DOHH2 (cell line): ENCODE results near the gene FHL3.
A peak's percentile ranks its signal among the peaks of the same experiment; 100 is the strongest.

Experiments
- H3F3A ChIP-seq: fragments of 200-600 bp; sonication (generic), shearing (Covaris generic); 2 replicates; pipeline ENCODE4 v1.6.0; 2016; ENCODE audit warnings: antibody characterized with exemption, mild to moderate bottlenecking; ENCODE audit not compliant: control insufficient read depth, insufficient read depth
- H3K27ac ChIP-seq: fragments of 200-600 bp; sonication (generic); 2 replicates; pipeline ENCODE4 v1.5.1; 2014; ENCODE audit warnings: low read depth, mild to moderate bottlenecking, low read length, moderate library complexity
- H3K27me3 ChIP-seq: fragments of 200-600 bp; sonication (generic); 2 replicates; pipeline ENCODE4 v1.6.1; 2014; ENCODE audit warnings: mild to moderate bottlenecking, low read length, mixed read lengths; ENCODE audit not compliant: control insufficient read depth
- H3K36me3 ChIP-seq: fragments of 200-600 bp; sonication (generic); 2 replicates; pipeline ENCODE4 v1.6.1; 2014; ENCODE audit warnings: mild to moderate bottlenecking, low read length, moderate library complexity, mixed read lengths; ENCODE audit not compliant: control insufficient read depth
- H3K4me1 ChIP-seq: fragments of 200-600 bp; sonication (generic); 2 replicates; pipeline ENCODE4 v1.6.1; 2014; ENCODE audit warnings: mild to moderate bottlenecking, low read length, mixed read lengths; ENCODE audit not compliant: control insufficient read depth
- H3K4me2 ChIP-seq: fragments of 200-600 bp; sonication (generic); 2 replicates; pipeline ENCODE4 v1.6.0; 2014; ENCODE audit warnings: mild to moderate bottlenecking, low read length, moderate library complexity
- H3K4me3 ChIP-seq: fragments of 200-600 bp; sonication (generic); 2 replicates; pipeline ENCODE4 v1.5.1; 2014; ENCODE audit warnings: mild to moderate bottlenecking, low read length, mixed read lengths
- H3K79me2 ChIP-seq: fragments of 200-600 bp; sonication (generic); 2 replicates; pipeline ENCODE4 v1.6.1; 2014; ENCODE audit warnings: mild to moderate bottlenecking, low read length, mixed read lengths; ENCODE audit not compliant: control insufficient read depth
- H3K9me2 ChIP-seq: fragments of 200-600 bp; sonication (generic); replicated peaks from 2 replicates; pipeline ENCODE4 v1.6.1; 2014; ENCODE audit warnings: mild to moderate bottlenecking, low read length, mixed read lengths; ENCODE audit not compliant: control insufficient read depth
- H3K9me3 ChIP-seq: fragments of 200-600 bp; sonication (generic); 2 replicates; pipeline ENCODE4 v1.6.1; 2014; ENCODE audit warnings: antibody characterized with exemption, low read length, mixed read lengths; ENCODE audit not compliant: control insufficient read depth, insufficient read depth
- H4K20me1 ChIP-seq: fragments of 200-600 bp; sonication (generic); 2 replicates; pipeline ENCODE4 v1.6.0; 2014; ENCODE audit warnings: low read depth, mild to moderate bottlenecking, antibody characterized with exemption, low read length, moderate library complexity; ENCODE audit not compliant: control insufficient read depth, insufficient read depth
- CTCF ChIP-seq: fragments of 200-600 bp; sonication (generic); IDR thresholded peaks from one replicate; pipeline ENCODE4 v1.5.1; 2014; ENCODE audit warnings: antibody characterized with exemption, mild to moderate bottlenecking, low read depth, low read length; ENCODE audit not compliant: poor library complexity, severe bottlenecking
- EZH2phosphoT487 ChIP-seq: fragments of 200-600 bp; sonication (generic); IDR thresholded peaks from 2 replicates; pipeline ENCODE4 v1.6.1; 2017; ENCODE audit warnings: borderline replicate concordance, mild to moderate bottlenecking, antibody characterized with exemption, low read length, moderate library complexity, mixed read lengths

FHL3 gene

DNA sequence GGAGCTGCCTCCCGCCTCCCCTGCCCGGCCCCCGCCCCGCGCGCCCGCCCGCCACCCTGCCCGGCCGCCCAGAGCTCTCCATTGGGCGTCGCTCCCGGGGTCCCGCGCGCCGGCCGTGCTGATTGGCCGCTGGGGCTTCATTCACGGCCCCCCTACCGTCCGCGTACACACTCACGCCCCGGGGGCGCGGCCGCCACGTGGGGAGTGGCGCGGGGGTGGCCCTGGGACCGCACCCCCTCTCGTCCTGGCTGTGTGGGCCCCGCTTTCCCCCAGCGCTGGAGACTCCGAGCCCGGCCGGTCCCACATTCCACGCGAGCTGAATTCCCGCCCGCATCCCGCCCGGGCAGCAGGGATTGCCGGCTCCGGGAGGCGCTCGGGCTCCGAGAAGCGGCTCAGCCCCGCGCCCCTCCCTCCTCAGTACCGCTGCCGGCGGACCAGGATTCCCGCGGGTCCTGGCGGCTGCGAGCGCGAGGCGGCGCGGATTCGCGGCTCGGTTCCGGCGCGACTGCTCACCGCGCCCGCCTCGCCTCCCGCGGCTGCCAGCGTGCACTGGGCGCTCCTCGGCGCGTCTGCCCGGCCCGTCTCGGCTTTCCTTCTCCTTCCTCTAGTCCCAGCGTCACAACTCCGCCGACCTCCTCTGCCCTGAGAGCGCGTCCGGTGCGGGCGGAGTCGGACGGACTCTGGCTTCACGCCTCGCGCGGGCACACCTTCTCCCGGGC lies 41.7 kb upstream of the FHL3 start:
- no peak overlapping the region for H3K27ac ChIP-seq
- H3K9me2 ChIP-seq: no peaks in the 10 kb centered on the region
- H3K27me3 ChIP-seq: peaks cover 45% of the 10 kb centered on the region
- H3K9me3 ChIP-seq: no peaks in the 10 kb centered on the region
- TF ChIP-seq CTCF (no peak), EZH2phosphoT487 (0 out of 2 replicates have a peak, but pooled peaks have one; percentile 63)
- H3K4me3 ChIP-seq: peak overlapping the region; percentile 64
- H3K79me2 ChIP-seq: no peaks in the 10 kb centered on the region
- H3K36me3 ChIP-seq: no peaks in the 10 kb centered on the region
- H3K4me2 ChIP-seq: peak overlapping the region; percentile 70
- H3K4me1 ChIP-seq: peaks cover 18% of the 10 kb centered on the region
- no peaks in the 10 kb centered on the region for H4K20me1 ChIP-seq
- no peaks in the 10 kb centered on the region for H3F3A ChIP-seq

DNA sequence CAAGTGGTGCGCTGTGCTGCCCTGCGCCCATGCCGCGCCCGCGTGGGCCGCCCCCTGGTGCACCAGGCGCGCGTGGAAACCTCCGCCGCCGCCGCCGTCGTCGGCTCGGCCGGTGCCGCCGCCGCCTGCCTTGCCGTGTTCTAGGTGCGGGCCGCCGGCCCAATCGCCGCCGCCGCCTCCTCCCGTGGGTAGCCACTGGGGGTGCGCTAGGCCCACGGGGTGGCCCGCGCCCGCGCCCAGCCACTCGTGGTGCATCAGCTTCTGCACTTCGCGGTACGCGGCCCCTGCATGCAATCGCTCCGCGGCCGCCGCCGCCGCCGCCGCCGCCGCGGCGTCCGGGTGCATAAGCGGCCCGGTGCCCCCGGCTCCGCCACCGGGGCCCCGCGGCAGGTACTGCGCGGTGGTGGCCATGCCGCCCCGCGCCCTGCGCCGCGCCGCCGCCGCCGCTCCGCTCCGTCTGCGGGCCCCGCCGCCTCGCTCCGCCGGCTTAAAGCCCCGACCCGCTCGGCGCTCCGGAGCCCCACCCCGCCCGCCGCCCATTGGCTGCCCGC lies 41.1 kb upstream of the FHL3 start, which contains the start of gene POU3F1:
POU3F1 (minus strand) TSS at position 461 of the 551 bp plus-strand sequence; CDS start at position 411, 50 bp downstream.
- peaks cover 17% of the 10 kb centered on the region for H3K4me1 ChIP-seq
- no peak within 1 kb of the TSS for H3K27ac ChIP-seq
- no peaks in the 10 kb centered on the region for H3K9me2 ChIP-seq
- no peak for TF ChIP-seq CTCF
- no peak for TF ChIP-seq EZH2phosphoT487
- no peaks in the 10 kb centered on the region for H3K79me2 ChIP-seq
- no peaks in the 10 kb centered on the region for H3K9me3 ChIP-seq
- H3F3A ChIP-seq: no peaks in the 10 kb centered on the region
- no peaks in the 10 kb centered on the region for H3K36me3 ChIP-seq
- peak within 1 kb of the TSS; percentile 70 for H3K4me2 ChIP-seq
- H3K27me3 ChIP-seq: peaks cover 48% of the 10 kb centered on the region
- H3K4me3 ChIP-seq: peak within 1 kb of the TSS; percentile 64
- no peaks in the 10 kb centered on the region for H4K20me1 ChIP-seq

DNA sequence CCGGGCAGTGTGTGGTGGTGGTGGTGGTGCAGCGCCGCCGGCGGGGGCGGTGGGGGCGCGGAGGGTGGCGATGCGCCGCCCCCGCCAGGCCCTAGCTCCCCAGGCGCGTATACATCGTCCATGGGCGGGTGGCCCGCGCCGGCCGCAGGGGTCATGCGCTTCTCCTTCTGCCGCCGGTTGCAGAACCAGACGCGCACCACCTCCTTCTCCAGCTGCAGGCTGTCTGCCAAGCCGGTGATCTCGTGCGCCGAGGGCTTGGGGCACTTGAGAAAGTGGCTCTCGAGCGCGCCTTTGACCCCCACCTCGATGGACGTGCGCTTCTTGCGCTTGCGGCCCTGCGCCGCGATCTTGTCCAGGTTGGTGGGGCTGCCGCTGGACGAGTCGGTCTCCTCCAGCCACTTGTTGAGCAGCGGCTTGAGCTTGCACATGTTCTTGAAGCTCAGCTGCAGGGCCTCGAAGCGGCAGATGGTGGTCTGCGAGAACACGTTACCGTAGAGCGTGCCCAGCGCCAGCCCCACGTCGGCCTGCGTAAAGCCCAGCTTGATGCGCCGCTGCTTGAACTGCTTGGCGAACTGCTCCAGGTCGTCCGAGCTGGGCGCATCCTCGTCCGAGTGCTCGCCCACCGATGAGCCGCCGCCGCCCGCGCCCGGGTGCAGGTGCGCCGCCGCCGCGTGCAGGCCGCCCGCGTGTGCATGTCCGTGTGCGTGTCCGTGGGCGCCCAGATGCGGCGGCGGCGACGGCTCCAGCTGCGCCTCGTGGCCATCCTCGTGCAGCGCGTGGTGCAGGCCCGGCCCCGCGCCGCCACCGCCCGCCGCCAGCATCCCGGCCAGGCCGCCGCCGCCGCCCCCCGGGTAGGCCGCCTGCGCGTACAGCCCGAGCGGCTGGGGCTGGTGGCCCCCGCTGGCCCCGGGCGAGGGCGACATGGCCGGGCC lies 40.4 kb upstream of the FHL3 start:
- TF ChIP-seq CTCF: no peak
- no peak for TF ChIP-seq EZH2phosphoT487
- H3K36me3 ChIP-seq: no peaks in the 10 kb centered on the region
- H3F3A ChIP-seq: no peaks in the 10 kb centered on the region
- H3K4me2 ChIP-seq: no peak overlapping the region
- no peak overlapping the region for H3K27ac ChIP-seq
- H3K4me1 ChIP-seq: peaks cover 12% of the 10 kb centered on the region
- no peak overlapping the region for H3K4me3 ChIP-seq
- H4K20me1 ChIP-seq: no peaks in the 10 kb centered on the region
- H3K27me3 ChIP-seq: peaks cover 55% of the 10 kb centered on the region
- no peaks in the 10 kb centered on the region for H3K79me2 ChIP-seq
- H3K9me3 ChIP-seq: no peaks in the 10 kb centered on the region
- no peaks in the 10 kb centered on the region for H3K9me2 ChIP-seq
